Left renal pelvis (tissue), 4 donors: ENCODE results near the gene SRPK2. TPM values are rescaled to one million over a fixed set of nuclear protein-coding genes. Genes with fewer than 3 reads are reported as not detected.
"Not testable (repeated sequence)": the region's sequence is repeated elsewhere in the genome, so short reads cannot be mapped to it uniquely, and the experiment has no call there.

Experiments used
- DNase-seq, 4 donors: peaks; one replicate each; pipeline ENCODE4 v3.0.0-alpha.2; 2013; ENCODE audit warnings: low read depth in 4 of 4, low spot score in 3 of 4
- polyA plus RNA-seq, 4 donors: library from polyadenylated mRNA; unstranded; fragments of 120-200 nt; gene quantifications; one replicate each; pipeline ENCODE4 v1.2.1, GENCODE V29; 2013; ENCODE audit not compliant: insufficient read length in 4 of 4

SRPK2 gene
- polyA plus RNA-seq, 4 donors: 49.2 to 67.3 (median 56.3) TPM

- no peak for DNase-seq
These were observed 189.3 kb downstream of the SRPK2 start for GRCh38 chr7:105199386-105199785.

- DNase-seq: no peak
These were observed 190.5 kb downstream of the SRPK2 start for GRCh38 chr7:105198223-105198622.

DNA sequence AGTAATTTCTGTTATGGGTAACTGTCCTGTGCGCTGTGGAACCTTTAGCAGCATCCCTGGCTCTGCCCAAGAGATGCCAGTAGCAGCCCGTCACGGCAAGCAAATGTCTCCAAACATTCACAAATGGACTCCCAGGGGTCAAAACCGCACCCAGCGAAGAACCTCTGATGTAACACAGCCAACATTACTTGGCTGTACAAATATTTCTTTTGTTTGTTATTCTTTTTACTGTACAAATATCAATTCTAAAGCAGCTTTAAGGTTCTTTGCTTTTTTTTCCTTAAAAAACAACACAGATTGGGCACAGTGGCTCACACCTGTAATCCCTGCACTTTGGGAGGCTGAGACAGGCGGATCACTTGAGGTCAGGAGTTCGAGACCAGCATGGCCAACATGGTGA lies 192.2 kb downstream of the SRPK2 start:
- no peak for DNase-seq

GRCh38 chr7:105195891-105196290 lies 192.8 kb downstream of the SRPK2 start:
- DNase-seq: no peak

DNA sequence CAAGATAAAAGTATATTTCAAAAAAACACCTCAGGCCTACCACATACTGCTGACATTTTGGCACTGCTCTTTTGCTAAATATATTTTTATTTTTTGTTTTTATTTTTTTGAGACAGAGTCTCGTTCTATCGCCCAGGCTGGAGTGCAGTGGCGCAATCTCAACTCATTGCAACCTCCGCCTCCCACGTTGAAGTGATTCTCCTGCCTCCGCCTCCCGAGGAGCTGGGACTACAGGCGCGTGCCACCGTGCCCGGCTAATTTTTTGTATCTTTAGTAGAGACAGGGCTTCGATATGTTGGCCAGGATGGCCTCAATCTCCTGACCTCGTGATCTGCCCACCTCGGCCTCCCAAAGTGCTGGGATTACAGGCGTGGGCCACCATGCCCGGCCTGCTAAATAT lies 193.8 kb downstream of the SRPK2 start:
- DNase-seq: not testable (repeated sequence)

DNA sequence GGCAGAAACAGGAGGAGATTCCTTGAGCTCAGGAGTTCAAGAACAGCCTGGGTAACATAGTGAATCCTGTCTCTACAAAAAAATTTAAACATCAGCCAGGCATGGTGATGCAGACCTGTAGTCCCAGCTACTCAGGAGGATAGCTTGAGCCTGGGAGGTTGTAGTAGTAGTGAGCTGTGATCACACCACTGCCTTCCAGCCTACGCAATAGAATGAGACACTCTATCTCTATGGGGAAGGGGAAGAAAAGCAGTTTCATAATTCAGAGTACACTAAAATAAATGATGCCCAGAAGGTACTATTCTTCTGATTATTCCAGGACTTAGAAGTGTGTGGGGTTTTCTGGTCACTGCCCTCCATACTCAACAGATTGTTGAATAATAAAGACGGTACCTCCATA lies 197.4 kb downstream of the SRPK2 start:
- DNase-seq: no peak

DNA sequence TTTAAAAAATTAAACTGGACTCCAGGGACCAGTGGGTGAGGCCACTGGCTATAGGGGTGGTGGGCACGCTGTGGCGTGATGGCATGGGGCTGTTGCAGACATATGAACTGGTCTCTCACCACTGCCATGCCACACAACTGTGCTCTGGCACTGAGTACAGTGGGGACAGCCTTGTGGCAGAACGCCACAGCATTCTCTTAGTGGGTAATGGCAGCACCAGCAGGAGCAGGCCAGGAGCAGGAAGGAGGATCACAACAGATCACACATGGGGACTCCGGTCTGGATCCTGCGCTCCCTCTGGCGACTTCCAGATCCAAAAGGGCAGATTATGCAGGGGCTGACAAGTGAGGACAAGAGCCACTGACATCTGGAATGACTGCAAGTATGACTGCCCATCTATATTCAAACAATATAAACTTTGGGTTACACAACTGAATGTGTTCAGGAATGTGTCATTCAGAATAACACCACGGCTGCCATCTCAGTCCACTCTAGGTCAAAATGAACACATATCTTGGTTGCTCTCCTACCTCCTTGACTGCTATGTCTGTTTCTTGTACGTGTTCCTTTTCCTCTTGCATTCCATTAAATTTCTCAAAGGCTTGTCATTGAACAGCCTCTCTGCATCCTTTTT lies 198.7 kb downstream of the SRPK2 start:
- no peak for DNase-seq

DNA sequence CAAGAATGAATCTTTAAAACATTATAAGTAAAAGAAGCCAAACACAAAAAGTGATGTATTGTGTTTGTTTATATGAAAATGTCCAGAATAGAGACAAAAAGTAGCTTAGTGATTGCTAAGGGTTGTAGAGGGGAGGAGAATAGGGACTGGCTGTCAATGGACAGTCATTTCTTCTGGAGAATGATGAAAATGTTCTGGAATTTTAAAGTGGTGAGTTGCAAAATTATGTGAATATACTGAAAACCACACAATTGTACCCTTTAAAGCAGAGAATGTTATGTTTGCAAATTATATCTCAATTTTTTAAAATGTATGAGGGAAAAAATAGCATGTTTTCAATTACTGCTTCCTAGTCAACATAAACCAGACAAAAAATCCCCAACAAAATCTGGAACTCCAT lies 200.5 kb downstream of the SRPK2 start:
- no peak for DNase-seq

DNA sequence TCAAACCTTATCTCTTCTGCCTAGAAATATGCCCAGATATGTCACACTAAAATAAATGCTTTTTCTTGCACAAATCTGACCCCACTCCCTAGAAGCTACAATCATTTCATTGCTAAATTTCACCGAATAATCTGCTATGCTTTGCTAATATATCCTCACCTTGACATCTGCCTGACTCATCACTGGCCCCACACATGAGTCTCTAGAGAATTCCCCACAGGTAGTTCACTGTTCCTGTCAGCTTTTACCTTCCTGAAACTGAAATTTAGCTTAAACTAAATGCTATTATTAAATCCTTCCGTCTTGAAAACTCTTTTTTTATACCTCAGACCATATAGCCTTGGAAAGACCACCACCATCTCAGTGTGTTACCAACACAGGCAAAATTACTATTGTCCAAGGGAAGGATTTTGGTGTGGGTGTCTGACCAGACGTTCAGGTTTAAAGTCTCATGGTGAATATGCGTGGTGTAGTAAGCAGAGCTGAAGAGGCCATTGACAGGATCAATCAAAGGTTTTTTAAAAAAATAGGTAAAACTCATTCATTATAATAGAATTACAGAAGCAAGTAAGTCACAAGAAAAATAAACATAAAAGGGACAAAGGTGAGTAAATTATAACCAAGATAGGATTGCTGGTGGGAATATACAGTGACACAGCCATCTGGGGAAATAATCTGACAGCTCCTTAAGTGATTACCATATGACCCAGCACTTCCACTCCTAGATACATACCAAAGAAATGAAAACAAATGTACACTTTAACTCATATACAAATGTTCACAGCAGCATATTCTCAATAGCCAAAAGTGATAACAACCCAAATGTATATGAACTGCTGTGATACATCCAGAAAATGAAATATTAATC lies 201.2 kb downstream of the SRPK2 start:
- DNase-seq: no peak

DNA sequence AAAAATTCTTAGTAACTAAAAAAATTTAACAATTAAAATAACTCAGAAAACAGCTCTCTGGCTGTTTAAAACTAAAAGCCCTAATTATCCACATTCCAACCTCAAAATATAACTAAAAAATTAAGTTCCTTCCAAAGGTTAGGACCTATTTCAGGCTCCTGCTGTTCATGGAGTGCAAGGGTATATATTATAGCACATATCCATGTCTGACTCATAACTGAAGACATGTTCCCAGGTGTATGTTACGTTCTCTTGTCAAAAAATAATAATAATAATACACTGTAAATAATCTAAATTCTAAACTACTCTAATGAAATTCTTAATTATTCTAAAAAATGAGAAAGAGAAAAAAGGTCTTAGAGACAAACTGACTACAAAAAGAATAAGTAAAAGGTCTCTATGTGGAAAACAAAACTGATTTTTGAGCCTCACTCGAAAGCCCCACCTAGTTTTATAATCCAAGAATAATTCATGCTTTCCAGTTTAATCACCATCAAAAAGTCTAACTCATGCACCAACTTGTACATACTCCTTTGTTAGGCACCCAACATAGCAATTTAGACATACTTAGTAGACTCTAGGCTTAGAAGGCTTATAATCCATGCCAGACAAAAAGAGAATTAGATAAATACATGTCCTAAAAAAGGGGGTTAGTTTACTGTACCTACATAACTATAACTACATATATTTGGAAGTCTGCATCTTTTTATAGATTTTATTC lies 203.3 kb downstream of the SRPK2 start:
- no peak for DNase-seq

DNA sequence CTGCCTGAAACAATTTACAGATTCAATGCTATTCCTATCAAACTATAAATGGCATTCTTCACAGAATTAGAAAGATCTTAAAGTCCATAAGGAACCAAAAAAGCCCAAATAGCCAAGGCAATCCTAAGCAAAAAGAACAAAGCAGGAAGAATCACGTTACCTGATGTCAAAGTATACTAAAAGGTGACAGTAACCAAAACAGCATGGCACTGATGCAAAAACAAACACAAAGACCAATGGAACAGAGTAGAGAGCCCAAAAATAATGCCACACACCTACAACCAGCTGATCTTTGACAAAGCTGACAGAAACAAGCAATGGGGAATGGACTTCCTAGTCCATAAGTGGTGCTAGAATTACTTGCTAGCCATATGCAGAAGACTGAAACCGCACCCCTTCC lies 208.7 kb downstream of the SRPK2 start:
- no peak for DNase-seq

GRCh38 chr7:105178928-105179541 lies 209.7 kb downstream of the SRPK2 start:
- DNase-seq: no peak

- no peak for DNase-seq
These were observed 210.5 kb downstream of the SRPK2 start for GRCh38 chr7:105178177-105178576.

DNA sequence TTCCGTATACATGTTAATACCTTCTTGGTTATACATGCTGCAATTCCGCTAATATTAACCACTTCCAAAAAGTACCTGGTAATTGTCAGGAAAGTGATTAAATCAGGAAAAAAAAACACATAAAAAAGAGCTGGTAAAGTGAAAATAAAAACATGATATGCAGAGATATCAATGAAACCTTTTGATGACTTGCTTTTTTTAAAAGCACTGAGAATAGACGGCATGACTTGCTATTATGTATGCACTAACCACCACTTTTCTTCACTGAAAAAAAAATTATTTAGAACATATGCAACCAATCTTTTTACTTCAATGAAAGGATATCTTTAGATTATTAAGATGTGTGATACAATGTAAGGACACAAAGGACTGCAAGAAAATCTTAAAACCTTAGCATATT lies 211.7 kb downstream of the SRPK2 start:
- no peak for DNase-seq

DNA sequence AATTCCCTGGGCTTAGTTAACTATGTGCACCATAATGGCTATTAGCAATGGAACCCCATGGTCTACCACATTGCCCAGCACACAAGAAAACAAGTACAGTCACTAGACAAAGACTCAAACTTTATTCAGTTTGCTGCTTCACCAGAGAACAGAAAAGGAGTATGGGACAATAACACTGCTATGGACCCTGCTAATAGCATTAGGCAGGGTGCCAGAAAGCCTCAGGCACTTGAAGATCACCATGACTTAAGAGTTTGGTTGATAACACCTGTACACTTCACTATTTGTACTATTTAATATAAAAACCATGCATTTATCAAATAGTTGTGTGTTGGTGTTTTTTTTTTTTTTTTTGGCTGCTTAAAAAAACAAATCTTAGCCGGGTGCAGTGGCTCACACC lies 215.1 kb downstream of the SRPK2 start:
- no peak for DNase-seq

GRCh38 chr7:105164751-105165150 lies 224.0 kb downstream of the SRPK2 start:
- DNase-seq: no peak

DNA sequence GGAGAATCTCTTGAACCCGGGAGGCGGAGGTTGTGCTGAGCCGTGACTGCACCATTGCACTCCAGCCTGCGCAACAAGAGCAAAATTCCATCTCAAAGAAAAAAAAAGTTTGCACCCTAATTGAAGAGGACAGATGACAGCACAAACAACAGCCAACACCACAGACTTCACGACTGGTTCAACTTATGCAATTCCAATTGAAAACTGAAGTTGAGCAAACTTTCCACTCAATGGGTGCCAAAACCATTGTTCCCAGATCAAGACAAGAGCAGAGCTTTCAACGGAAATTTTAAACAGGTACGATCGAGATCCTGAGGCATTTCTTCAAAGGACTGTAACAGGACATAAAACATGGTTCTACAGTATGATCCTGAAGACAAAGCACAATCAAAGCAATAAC lies 225.0 kb downstream of the SRPK2 start:
- no peak for DNase-seq

DNA sequence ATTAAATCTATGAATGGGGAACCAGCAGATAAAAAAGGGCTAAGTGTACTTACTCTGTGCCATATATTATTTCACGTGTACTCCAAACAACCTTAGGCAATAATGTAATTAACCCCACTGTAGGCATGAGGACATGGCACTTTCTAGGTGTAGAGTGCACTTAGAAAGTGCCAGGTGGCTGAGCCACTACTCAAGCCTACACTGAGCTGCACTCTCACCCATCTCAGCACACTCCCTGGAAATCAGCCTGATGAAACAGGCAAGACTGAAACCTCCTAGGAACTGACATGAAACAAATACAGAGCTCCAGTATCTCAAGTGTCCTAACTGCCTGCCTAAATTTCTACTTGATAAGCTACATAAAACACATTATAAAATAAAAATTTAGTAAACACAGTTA lies 227.4 kb downstream of the SRPK2 start:
- DNase-seq: no peak

GRCh38 chr7:105157278-105157677 lies 231.4 kb downstream of the SRPK2 start:
- DNase-seq: no peak

DNA sequence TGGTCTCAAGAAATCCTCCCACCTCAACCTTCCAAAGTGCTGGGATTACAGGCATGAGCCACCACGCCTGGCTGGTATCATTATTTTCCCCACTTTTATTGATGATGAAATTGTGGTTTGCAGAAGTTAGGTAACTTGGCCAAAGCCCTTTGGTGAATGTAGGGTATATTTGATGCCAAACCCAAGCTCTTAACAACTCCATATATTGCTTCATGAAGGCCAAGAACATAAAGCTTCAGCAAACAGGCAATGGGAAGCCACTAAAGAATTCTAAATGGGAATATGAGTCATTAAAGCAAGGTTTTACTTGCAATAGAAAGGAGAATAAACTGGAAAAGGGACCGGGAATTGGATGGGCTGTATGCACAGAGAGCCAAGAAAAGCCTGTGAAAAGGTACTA lies 232.0 kb downstream of the SRPK2 start:
- no peak for DNase-seq

DNA sequence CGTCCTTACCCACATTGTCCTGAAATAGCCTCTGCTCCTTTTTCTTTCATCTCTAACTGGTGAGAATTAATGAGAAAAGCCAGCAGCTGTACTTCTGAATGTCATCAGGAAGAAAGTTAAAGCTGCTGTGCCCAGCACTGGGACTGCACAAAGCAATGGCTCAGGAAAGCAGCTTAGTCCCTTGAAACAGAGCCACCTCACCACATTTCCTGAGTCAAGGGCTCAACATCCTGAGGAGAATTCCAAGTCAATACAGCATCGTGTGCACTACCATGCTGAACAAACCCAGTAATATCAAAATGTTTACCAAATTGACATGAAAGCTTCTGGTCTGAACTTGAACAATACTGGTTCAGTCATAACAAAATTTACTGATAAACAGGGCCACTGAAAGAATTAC lies 234.6 kb downstream of the SRPK2 start:
- DNase-seq: no peak
